Mammary epithelial cell (primary cell): ENCODE measurements around the gene HYAL2.

Experiments
- EZH2 ChIP-seq: IDR thresholded peaks from 2 replicates; pipeline ENCODE4 v1.6.1; 2012; ENCODE audit warnings: low read length, inconsistent platforms, borderline replicate concordance
- TF ChIP-seq, protein P1 (sequence below), 2 donors: IDR thresholded peaks in 1 of 2; conservative IDR thresholded peaks in 1 of 2; 2 replicates each; pipeline ENCODE4 v1.5.1; 2011 to 2012; ENCODE audit warnings: inconsistent platforms in 2 of 2, low read length in 2 of 2, mild to moderate bottlenecking in 2 of 2, control low read depth in 1 of 2, low read depth in 1 of 2; ENCODE audit not compliant: insufficient read depth in 1 of 2; ENCODE audit errors: extremely low read depth in 1 of 2

GRCh38 chr3:50292159-50293078, 30.1 kb downstream of the HYAL2 start, which contains the start of gene IFRD2:
- TF ChIP-seq, protein P1, sequence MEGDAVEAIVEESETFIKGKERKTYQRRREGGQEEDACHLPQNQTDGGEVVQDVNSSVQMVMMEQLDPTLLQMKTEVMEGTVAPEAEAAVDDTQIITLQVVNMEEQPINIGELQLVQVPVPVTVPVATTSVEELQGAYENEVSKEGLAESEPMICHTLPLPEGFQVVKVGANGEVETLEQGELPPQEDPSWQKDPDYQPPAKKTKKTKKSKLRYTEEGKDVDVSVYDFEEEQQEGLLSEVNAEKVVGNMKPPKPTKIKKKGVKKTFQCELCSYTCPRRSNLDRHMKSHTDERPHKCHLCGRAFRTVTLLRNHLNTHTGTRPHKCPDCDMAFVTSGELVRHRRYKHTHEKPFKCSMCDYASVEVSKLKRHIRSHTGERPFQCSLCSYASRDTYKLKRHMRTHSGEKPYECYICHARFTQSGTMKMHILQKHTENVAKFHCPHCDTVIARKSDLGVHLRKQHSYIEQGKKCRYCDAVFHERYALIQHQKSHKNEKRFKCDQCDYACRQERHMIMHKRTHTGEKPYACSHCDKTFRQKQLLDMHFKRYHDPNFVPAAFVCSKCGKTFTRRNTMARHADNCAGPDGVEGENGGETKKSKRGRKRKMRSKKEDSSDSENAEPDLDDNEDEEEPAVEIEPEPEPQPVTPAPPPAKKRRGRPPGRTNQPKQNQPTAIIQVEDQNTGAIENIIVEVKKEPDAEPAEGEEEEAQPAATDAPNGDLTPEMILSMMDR (conservative IDR thresholded peaks at IDR 0.05 in 1 of 2, IDR thresholded peaks at IDR 0.05 in 1 of 2; ENCODE audit: extremely low read depth in 1 of 2, insufficient read depth in 1 of 2, low read depth in 1 of 2, low read length in 2 of 2), result peak in 1 of 2 donors; percentile 7
- TF ChIP-seq EZH2, result no peak
